H1 (cell line): Measurements from ENCODE around the gene MAOA. TPM values are rescaled to one million over a fixed set of nuclear protein-coding genes. Genes with fewer than 3 reads are reported as not detected.
A peak's percentile ranks its signal among the peaks of the same experiment; 100 is the strongest.

Experiments
- CTCF ChIA-PET: fragments of 300-600 bp; sonication (Branson Sonifier 250); formaldehyde crosslinking; loops from one replicate; lab custom pipeline; 2021; ENCODE audit not compliant: partially characterized antibody; lab: Charles Lee
- POLR2A ChIA-PET: fragments of 300-600 bp; sonication (Branson Sonifier 250); formaldehyde crosslinking; loops from one replicate; lab custom pipeline; 2021; ENCODE audit warnings: inconsistent platforms; ENCODE audit not compliant: partially characterized antibody; lab: Charles Lee
- DNase-seq, 2 experiments: peaks; one replicate each; pipeline versions ENCODE4 v3.0.0 to v3.0.0-alpha.2; 2010 to 2022; ENCODE audit warnings: low spot score in 2 of 2, low read depth in 1 of 2, mixed read lengths in 1 of 2
- FAIRE-seq: peaks from 2 replicates; lab custom pipeline; 2011; peaks lifted over from hg19 to GRCh38; lab: Jason Lieb, UNC
- H2AFZ ChIP-seq: 2 replicates; pipeline ENCODE4 v1.8.1; 2012; ENCODE audit warnings: low read length, inconsistent platforms
- H2AK5ac ChIP-seq: 2 replicates; pipeline ENCODE4 v1.6.1; 2013; ENCODE audit warnings: low read depth, low read length
- H2BK120ac ChIP-seq: replicated peaks from 2 replicates; pipeline ENCODE3; 2013; ENCODE audit warnings: low read depth, low read length, inconsistent platforms
- H2BK12ac ChIP-seq: 2 replicates; pipeline ENCODE4 v1.6.1; 2013; ENCODE audit warnings: low read depth, low read length
- H2BK15ac ChIP-seq: 2 replicates; pipeline ENCODE4 v1.6.1; 2013; ENCODE audit warnings: low read length
- H2BK20ac ChIP-seq: 2 replicates; pipeline ENCODE4 v1.6.1; 2013; ENCODE audit warnings: low read length
- H2BK5ac ChIP-seq: 2 replicates; pipeline ENCODE4 v1.6.1; 2013; ENCODE audit warnings: low read depth, low read length
- H3K14ac ChIP-seq: 2 replicates; pipeline ENCODE4 v1.6.1; 2013; ENCODE audit warnings: inconsistent platforms; ENCODE audit not compliant: insufficient read length
- H3K18ac ChIP-seq: 2 replicates; pipeline ENCODE4 v1.6.1; 2013; ENCODE audit warnings: low read length; ENCODE audit errors: extremely low read depth
- H3K23ac ChIP-seq: 2 replicates; pipeline ENCODE4 v1.6.1; 2013; ENCODE audit warnings: inconsistent platforms; ENCODE audit not compliant: insufficient read length
- H3K23me2 ChIP-seq: 2 replicates; pipeline ENCODE4 v1.6.1; 2013; ENCODE audit warnings: low read depth, low read length
- H3K27ac ChIP-seq: 2 replicates; pipeline ENCODE4 v1.6.1; 2011; ENCODE audit warnings: low read depth, low read length, inconsistent platforms
- H3K27me3 ChIP-seq, 4 experiments: replicated peaks in 1 of 4; 1 replicate in 1 of 4; 2 replicates in 3 of 4; pipeline versions ENCODE4 v1.6.1 to v1.8.1; 2011 to 2013; ENCODE audit warnings: low read length in 3 of 4, mild to moderate bottlenecking in 3 of 4, inconsistent platforms in 2 of 4, mixed read lengths in 2 of 4, moderate library complexity in 1 of 4; ENCODE audit not compliant: control insufficient read depth in 3 of 4, insufficient read depth in 3 of 4; ENCODE audit errors: extremely low read depth in 1 of 4
- H3K36me3 ChIP-seq, 4 experiments: 2 replicates each; pipeline versions ENCODE4 v1.6.1 to v1.8.1; 2011 to 2013; ENCODE audit warnings: mild to moderate bottlenecking in 4 of 4, low read length in 3 of 4, moderate library complexity in 2 of 4, control low read depth in 1 of 4, inconsistent platforms in 1 of 4; ENCODE audit not compliant: insufficient read depth in 4 of 4, control insufficient read depth in 2 of 4
- H3K4ac ChIP-seq: replicated peaks from 2 replicates; pipeline ENCODE3; 2013; ENCODE audit warnings: low read length, low read depth, mixed read lengths, inconsistent platforms; ENCODE audit not compliant: insufficient read length
- H3K4me1 ChIP-seq, 4 experiments: replicated peaks in 1 of 4; 1 replicate in 1 of 4; 2 replicates in 3 of 4; pipeline versions ENCODE4 v1.6.1 to v1.8.1; 2011 to 2013; ENCODE audit warnings: low read length in 3 of 4, inconsistent platforms in 2 of 4, mixed read lengths in 1 of 4; ENCODE audit not compliant: insufficient read depth in 4 of 4, control insufficient read depth in 3 of 4
- H3K4me2 ChIP-seq, 2 experiments: 2 replicates each; pipeline versions ENCODE4 v1.6.1 to v1.8.1; 2011 to 2013; ENCODE audit warnings: low read depth in 2 of 2, low read length in 2 of 2, control low read depth in 1 of 2, inconsistent platforms in 1 of 2, mild to moderate bottlenecking in 1 of 2; ENCODE audit not compliant: insufficient read depth in 1 of 2
- H3K4me3 ChIP-seq, 4 experiments: fragments of 200-600, 300-600 bp in 1 of 4; sonication (generic), shearing (Covaris generic), sonication (Bioruptor Twin) in 1 of 4; 2 replicates each; pipeline versions ENCODE4 v1.5.1 to v1.8.1; 2011 to 2016; ENCODE audit warnings: low read length in 4 of 4, low read depth in 3 of 4, control low read depth in 2 of 4, inconsistent platforms in 2 of 4, mild to moderate bottlenecking in 2 of 4, mixed read lengths in 1 of 4, moderate library complexity in 1 of 4; ENCODE audit not compliant: insufficient read depth in 2 of 4; ENCODE audit errors: extremely low read depth in 1 of 4
- H3K56ac ChIP-seq: replicated peaks from 2 replicates; pipeline ENCODE3; 2013; ENCODE audit warnings: low read depth, mild to moderate bottlenecking, mixed read lengths, low read length, inconsistent platforms; ENCODE audit not compliant: insufficient read length
- H3K79me1 ChIP-seq: 2 replicates; pipeline ENCODE4 v1.6.1; 2013; ENCODE audit warnings: low read depth, low read length, control low read depth
- H3K79me2 ChIP-seq, 2 experiments: 2 replicates each; pipeline versions ENCODE4 v1.6.1 to v1.8.1; 2012 to 2013; ENCODE audit warnings: low read length in 2 of 2, mild to moderate bottlenecking in 2 of 2, inconsistent platforms in 1 of 2; ENCODE audit not compliant: insufficient read depth in 2 of 2, control insufficient read depth in 1 of 2
- H3K9ac ChIP-seq, 4 experiments: replicated peaks in 1 of 4; 1 replicate in 1 of 4; 2 replicates in 3 of 4; pipeline versions ENCODE4 v1.6.1 to v1.8.1; 2011 to 2013; ENCODE audit warnings: low read depth in 3 of 4, low read length in 3 of 4, control low read depth in 2 of 4, mild to moderate bottlenecking in 2 of 4, moderate library complexity in 2 of 4, inconsistent platforms in 1 of 4; ENCODE audit errors: extremely low read depth in 1 of 4
- H3K9me3 ChIP-seq, 2 experiments: 2 replicates each; pipeline versions ENCODE4 v1.6.1 to v1.8.1; 2012 to 2013; ENCODE audit warnings: mild to moderate bottlenecking in 2 of 2, moderate library complexity in 2 of 2, control low read depth in 1 of 2, inconsistent platforms in 1 of 2, low read depth in 1 of 2, low read length in 1 of 2, mixed read lengths in 1 of 2; ENCODE audit not compliant: insufficient read depth in 2 of 2
- H4K20me1 ChIP-seq, 2 experiments: replicated peaks in 1 of 2; 2 replicates each; pipeline versions ENCODE3 to v1.8.1; 2011 to 2013; ENCODE audit warnings: inconsistent platforms in 2 of 2, low read length in 2 of 2, mild to moderate bottlenecking in 1 of 2; ENCODE audit not compliant: insufficient read depth in 2 of 2, control insufficient read depth in 1 of 2
- H4K5ac ChIP-seq: 2 replicates; pipeline ENCODE4 v1.6.1; 2013; ENCODE audit warnings: low read length, low read depth, mixed read lengths, inconsistent platforms; ENCODE audit not compliant: insufficient read length
- H4K8ac ChIP-seq: 2 replicates; pipeline ENCODE4 v1.8.0; 2013; ENCODE audit warnings: mild to moderate bottlenecking, moderate library complexity, low read length, inconsistent platforms; ENCODE audit not compliant: insufficient read depth; ENCODE audit errors: extremely low read depth
- H4K91ac ChIP-seq: replicated peaks from 2 replicates; pipeline ENCODE3; 2013; ENCODE audit warnings: low read length, mixed read lengths, inconsistent platforms; ENCODE audit not compliant: insufficient read length
- ASH2L ChIP-seq: fragments of 200-600, 300-600 bp; sonication (generic); IDR thresholded peaks from one replicate; pipeline ENCODE4 v1.7.1; 2017; ENCODE audit warnings: low read length
- CREB1 ChIP-seq: IDR thresholded peaks from 2 replicates; pipeline ENCODE4 v1.6.1; 2012; ENCODE audit warnings: inconsistent platforms
- FOSL1 ChIP-seq: IDR thresholded peaks from 2 replicates; pipeline ENCODE4 v1.6.1; 2011; ENCODE audit warnings: mild to moderate bottlenecking, low read depth, low read length, moderate library complexity; ENCODE audit not compliant: insufficient read depth
- KDM5A ChIP-seq: fragments of 200-600 bp; IDR thresholded peaks from 2 replicates; pipeline ENCODE4 v1.7.1; 2012; ENCODE audit warnings: mild to moderate bottlenecking, low read length, inconsistent platforms, mixed read lengths
- RAD21 ChIP-seq, 2 experiments: IDR thresholded peaks in 1 of 2; conservative IDR thresholded peaks in 1 of 2; 2 replicates each; pipeline ENCODE4 v1.6.1; 2011; ENCODE audit warnings: low read depth in 2 of 2, low read length in 2 of 2, improper control_type of control experiment in 1 of 2, inconsistent platforms in 1 of 2, mild to moderate bottlenecking in 1 of 2, moderate library complexity in 1 of 2
- SIN3A ChIP-seq, 2 experiments: IDR thresholded peaks in 1 of 2; conservative IDR thresholded peaks in 1 of 2; 2 replicates each; pipeline ENCODE4 v1.6.1; 2011 to 2012; ENCODE audit warnings: low read length in 2 of 2, improper control_type of control experiment in 1 of 2, low read depth in 1 of 2, mild to moderate bottlenecking in 1 of 2
- SP1 ChIP-seq: IDR thresholded peaks from 2 replicates; pipeline ENCODE4 v1.6.1; 2011; ENCODE audit warnings: low read depth, low read length
- SP4 ChIP-seq: IDR thresholded peaks from 2 replicates; pipeline ENCODE4 v1.6.1; 2012; ENCODE audit warnings: low read length, inconsistent platforms
- SUZ12 ChIP-seq: fragments of 200-600 bp; sonication (generic); IDR thresholded peaks from 2 replicates; pipeline ENCODE4 v1.6.1; 2012; ENCODE audit warnings: mild to moderate bottlenecking, inconsistent platforms, low read length, moderate library complexity, mixed read lengths
- TCF12 ChIP-seq: IDR thresholded peaks from 2 replicates; pipeline ENCODE4 v1.6.1; 2011; ENCODE audit warnings: low read depth, mild to moderate bottlenecking, low read length
- WGBS, 2 experiments: shearing (Covaris generic) in 1 of 2; methylation state at CpG; one replicate each; pipeline versions ENCODE4 v1.1.6 to v1.1.7; 2013 to 2015; ENCODE audit warnings: low lambda C conversion rate in 2 of 2, mixed read lengths in 2 of 2, inconsistent platforms in 1 of 2, low coverage in 1 of 2, missing lambda C conversion rate in 1 of 2; ENCODE audit not compliant: insufficient replicate concordance in 2 of 2, insufficient coverage in 1 of 2, insufficient read length in 1 of 2; ENCODE audit errors: extremely low coverage in 1 of 2, missing lambda C conversion rate in 1 of 2; 5-methylcytosine and 5-hydroxymethylcytosine counted together
- polyA plus RNA-seq, 7 experiments: library from polyadenylated mRNA; depleted of rRNA in 3 of 7; stranded (reverse) in 5 of 7; unstranded in 2 of 7; fragments of >200 nt in 5 of 7; fragments of 200-250 nt in 2 of 7; gene quantifications; 1 replicate in 5 of 7; 2 replicates in 1 of 7; 4 replicates in 1 of 7; pipeline versions ENCODE4 v1.2.1 to v1.2.3, GENCODE V29; 2011 to 2013; ENCODE audit warnings: missing spikeins in 2 of 7, mixed read lengths in 2 of 7
- total RNA-seq: library from RNA; stranded (reverse); fragmentation: NEBNext Ultra II Directional; extraction: Animal tissue kit (Norgen Biotek cat#: 25700); gene quantifications from 2 replicates; pipeline ENCODE4 v1.2.1, GENCODE V29; 2021

MAOA gene
- total and polyA plus RNA-seq, 2 of the 8 experiments (the other 6 are each of a cell fraction or from before 2014, with no cell fraction given): 2.6 to 8.2 TPM

DNA sequence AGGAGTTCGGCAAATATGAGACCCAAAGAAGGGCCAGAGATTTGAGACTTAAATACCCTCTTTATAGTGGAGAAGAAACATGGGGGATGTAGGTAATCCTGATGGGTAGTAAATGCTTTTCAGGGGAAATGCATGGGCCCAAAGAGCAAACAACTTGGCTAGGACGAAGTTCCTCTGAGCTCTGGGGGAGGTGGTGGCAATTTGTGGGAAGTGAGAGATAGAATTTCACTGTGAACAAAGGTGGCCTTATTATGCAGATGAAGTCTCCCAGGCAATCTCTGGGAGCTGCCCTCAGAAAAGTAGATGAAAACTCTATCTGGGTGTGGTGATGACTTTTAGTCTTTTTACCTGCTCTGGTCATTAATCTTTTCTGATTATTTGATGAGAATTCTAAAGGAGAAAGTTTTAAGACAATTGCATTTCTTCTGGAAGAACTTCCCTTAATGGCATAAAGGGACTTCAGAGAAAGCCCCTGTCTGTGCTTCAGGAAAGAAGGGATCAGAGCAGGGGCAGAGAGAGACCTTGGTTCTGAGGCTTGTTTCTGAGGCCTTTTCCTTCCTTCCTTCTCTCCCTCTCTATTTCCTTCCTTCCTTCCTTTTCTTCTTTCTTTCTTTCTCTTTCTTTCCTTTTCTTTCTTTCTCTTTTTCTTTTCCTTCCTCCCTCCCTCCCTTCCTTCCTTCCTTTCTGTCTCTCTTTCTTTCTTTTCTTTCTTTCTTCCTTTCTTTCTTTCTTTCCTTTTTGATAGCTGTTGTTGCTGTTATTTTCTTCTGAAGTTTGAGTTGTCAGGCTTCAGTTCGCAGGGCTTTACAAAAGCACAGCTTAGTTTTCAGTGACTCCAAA is 37.5 kb upstream of the MAOA start:
- Histone ChIP-seq H2BK20ac (no peak overlapping the region), H3K27ac (peak overlapping the region; percentile 63; the same call in 1 of the 2 replicates)
- TF ChIP-seq SUZ12: no peak
- TF ChIP-seq CREB1: no peak
- TF ChIP-seq FOSL1: no peak
- no peak for TF ChIP-seq TCF12
- TF ChIP-seq RAD21 (IDR thresholded peaks at IDR 0.05 in 1 of 2, conservative IDR thresholded peaks at IDR 0.05 in 1 of 2; ENCODE audit: low read depth in 2 of 2, low read length in 2 of 2): no peak
- TF ChIP-seq ASH2L: peak; percentile 44
- TF ChIP-seq KDM5A: no peak
- 0 out of 2 replicates have a peak, but pooled peaks have one; percentile 26 for TF ChIP-seq SP1
- no peak for TF ChIP-seq SIN3A (conservative IDR thresholded peaks at IDR 0.05 in 1 of 2, IDR thresholded peaks at IDR 0.05 in 1 of 2; ENCODE audit: low read depth in 1 of 2, low read length in 2 of 2)
- TF ChIP-seq SP4: no peak

More for the DNA sequence above, 37.5 kb upstream of the MAOA start:
- Histone ChIP-seq H3K14ac (no peak overlapping the region), H3K27me3 (no peaks in the 10 kb centered on the region), H3K4ac (peak overlapping the region; percentile 91), H3K9me3 (no peaks in the 10 kb centered on the region; a peak in 1 of 4 replicates), H2BK15ac (no peak overlapping the region), H3K4me3 (peak overlapping the region in 1 of 4 experiments; percentile 49; a peak in 2 of 8 replicates), H3K9ac (no peak overlapping the region), H3K36me3 (no peaks in the 10 kb centered on the region), H3K4me1 (no peaks in the 10 kb centered on the region; a peak in 1 of 7 replicates), H3K18ac (peak overlapping the region; percentile 71; the same call in 1 of the 2 replicates), H2BK5ac (peak overlapping the region; percentile 85; the same call in 1 of the 2 replicates), H3K4me2 (peak overlapping the region; percentile 36 to 59; a peak in 3 of 4 replicates), H4K8ac (no peak overlapping the region), H2AFZ (no peak overlapping the region), H2BK120ac (peak overlapping the region; percentile 94), H3K56ac (no peak overlapping the region), H3K79me1 (no peaks in the 10 kb centered on the region), H3K79me2 (no peaks in the 10 kb centered on the region), H3K23ac (no peak overlapping the region), H3K23me2 (no peaks in the 10 kb centered on the region), H2BK12ac (no peak overlapping the region), H2AK5ac (no peak overlapping the region), H4K91ac (peak overlapping the region; percentile 74), H4K20me1 (no peaks in the 10 kb centered on the region), H4K5ac (no peak overlapping the region)
- CTCF ChIA-PET: interaction anchor here (0.9 kb wide), 1 partner anchor 58 kb away, joined by 3 read pairs; no protein-coding TSS in a partner anchor
- POLR2A ChIA-PET: no interaction called here
- 25% methylated on average over 2 of the region's 3 CpGs; no CpG with 5 or more reads in 1 of the 2 experiments for WGBS, 2 experiments
- DNase-seq: peak in 1 of 2 experiments; percentile 34
- FAIRE-seq: peak; percentile 85
